GM23338 (cell line): ENCODE results near the gene TENM3.

Source experiments
- EZH2 ChIP-seq: fragments of 200-600 bp; sonication (generic); IDR thresholded peaks from one replicate; pipeline ENCODE4 v1.8.0; 2017; ENCODE audit warnings: antibody characterized with exemption, mild to moderate bottlenecking, low read depth; ENCODE audit not compliant: unreplicated experiment
- POLR2AphosphoS5 ChIP-seq: IDR thresholded peaks from 2 replicates; pipeline ENCODE4 v1.6.1; 2016; ENCODE audit warnings: antibody characterized with exemption, low read depth
- TF ChIP-seq, protein P1 (sequence below), 2 experiments: fragments of 200-600 bp in 1 of 2; sonication (generic) in 1 of 2; conservative IDR thresholded peaks; 2 replicates each; pipeline versions ENCODE4 v1.5.1 to v1.6.1; 2016 to 2017; ENCODE audit warnings: antibody characterized with exemption in 2 of 2, low read depth in 2 of 2, mild to moderate bottlenecking in 2 of 2, moderate library complexity in 1 of 2

GRCh38 chr4:182309877-182310276 lies 66.7 kb downstream of the TENM3 start:
- TF ChIP-seq, protein P1, sequence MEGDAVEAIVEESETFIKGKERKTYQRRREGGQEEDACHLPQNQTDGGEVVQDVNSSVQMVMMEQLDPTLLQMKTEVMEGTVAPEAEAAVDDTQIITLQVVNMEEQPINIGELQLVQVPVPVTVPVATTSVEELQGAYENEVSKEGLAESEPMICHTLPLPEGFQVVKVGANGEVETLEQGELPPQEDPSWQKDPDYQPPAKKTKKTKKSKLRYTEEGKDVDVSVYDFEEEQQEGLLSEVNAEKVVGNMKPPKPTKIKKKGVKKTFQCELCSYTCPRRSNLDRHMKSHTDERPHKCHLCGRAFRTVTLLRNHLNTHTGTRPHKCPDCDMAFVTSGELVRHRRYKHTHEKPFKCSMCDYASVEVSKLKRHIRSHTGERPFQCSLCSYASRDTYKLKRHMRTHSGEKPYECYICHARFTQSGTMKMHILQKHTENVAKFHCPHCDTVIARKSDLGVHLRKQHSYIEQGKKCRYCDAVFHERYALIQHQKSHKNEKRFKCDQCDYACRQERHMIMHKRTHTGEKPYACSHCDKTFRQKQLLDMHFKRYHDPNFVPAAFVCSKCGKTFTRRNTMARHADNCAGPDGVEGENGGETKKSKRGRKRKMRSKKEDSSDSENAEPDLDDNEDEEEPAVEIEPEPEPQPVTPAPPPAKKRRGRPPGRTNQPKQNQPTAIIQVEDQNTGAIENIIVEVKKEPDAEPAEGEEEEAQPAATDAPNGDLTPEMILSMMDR (conservative IDR thresholded peaks at IDR 0.05; ENCODE audit: low read depth in 2 of 2), result no peak
- TF ChIP-seq POLR2AphosphoS5 (no peak), EZH2 (no peak)
